CD4-positive, alpha-beta T cell (primary cell): Measurements from ENCODE around the gene RDH13. TPM values are rescaled to one million over a fixed set of nuclear protein-coding genes. Genes with fewer than 3 reads are reported as not detected.

Source experiments
- ATAC-seq: fragments of 200-7000 bp; cut with Tn5 transposase; one replicate; pipeline ENCODE4 v1.10.0; 2022; ENCODE audit warnings: mild to moderate bottlenecking; ENCODE audit not compliant: poor library complexity
- CTCF ChIA-PET: fragments of 350-600 bp; sonication (Branson Sonifier 250); formaldehyde crosslinking; loops from one replicate; lab custom pipeline; 2021; ENCODE audit warnings: antibody characterized with exemption, inconsistent platforms; lab: Charles Lee
- POLR2A ChIA-PET: fragments of 350-600 bp; sonication (Branson Sonifier 250); formaldehyde crosslinking; loops from one replicate; lab custom pipeline; 2021; ENCODE audit warnings: antibody characterized with exemption, inconsistent platforms; lab: Charles Lee
- DNase-seq, 14 experiments: peaks; one replicate each; pipeline ENCODE4 v3.0.0-alpha.2; 2013 to 2020; ENCODE audit warnings: mixed read lengths in 2 of 14
- H3K27ac ChIP-seq, 2 donors: one replicate each; pipeline versions ENCODE4 v1.5.1 to v1.7.0; 2013; ENCODE audit warnings: low read length in 2 of 2, low read depth in 1 of 2, mild to moderate bottlenecking in 1 of 2
- H3K27me3 ChIP-seq, 2 experiments: 1 replicate in 1 of 2; 2 replicates in 1 of 2; pipeline versions ENCODE4 v1.6.1 to v1.7.0; 2013; ENCODE audit warnings: low read length in 2 of 2, control low read depth in 1 of 2, mild to moderate bottlenecking in 1 of 2, moderate library complexity in 1 of 2; ENCODE audit not compliant: insufficient read depth in 2 of 2, control insufficient read depth in 1 of 2
- H3K36me3 ChIP-seq: one replicate; pipeline ENCODE4 v1.6.1; 2013; ENCODE audit warnings: low read length, control low read depth; ENCODE audit not compliant: insufficient read depth
- H3K4me1 ChIP-seq: one replicate; pipeline ENCODE4 v1.6.1; 2013; ENCODE audit warnings: low read length, control low read depth; ENCODE audit not compliant: insufficient read depth
- H3K4me3 ChIP-seq: one replicate; pipeline ENCODE4 v1.5.1; 2013; ENCODE audit warnings: mild to moderate bottlenecking, low read length, moderate library complexity
- H3K9me3 ChIP-seq, 2 experiments: 1 replicate in 1 of 2; 2 replicates in 1 of 2; pipeline versions ENCODE4 v1.6.1 to v1.7.0; 2013; ENCODE audit warnings: low read length in 2 of 2, mild to moderate bottlenecking in 2 of 2, control low read depth in 1 of 2, moderate library complexity in 1 of 2; ENCODE audit not compliant: control insufficient read depth in 1 of 2, insufficient read depth in 1 of 2
- H3K27ac Mint-ChIP-seq: one replicate; pipeline ENCODE4 v1.8.0; 2020; ENCODE audit warnings: mixed read lengths
- H3K27me3 Mint-ChIP-seq: one replicate; pipeline ENCODE4 v1.8.0; 2021; ENCODE audit warnings: mixed read lengths
- H3K36me3 Mint-ChIP-seq: one replicate; pipeline ENCODE4 v1.8.0; 2021; ENCODE audit warnings: low read depth, mixed read lengths
- H3K4me1 Mint-ChIP-seq: one replicate; pipeline ENCODE4 v1.8.0; 2021; ENCODE audit warnings: low read depth, mixed read lengths
- H3K4me3 Mint-ChIP-seq: one replicate; pipeline ENCODE4 v1.8.0; 2020; ENCODE audit warnings: mild to moderate bottlenecking, mixed read lengths
- H3K9me3 Mint-ChIP-seq: one replicate; pipeline ENCODE4 v1.8.0; 2020; ENCODE audit warnings: mixed read lengths
- CTCF ChIP-seq: fragments of 200-600 bp; IDR thresholded peaks from one replicate; pipeline ENCODE4 v1.8.0; 2022; ENCODE audit warnings: antibody characterized with exemption, mild to moderate bottlenecking
- intact Hi-C, 2 experiments: fragments of 100-400 bp; cut with DNase I in 1 of 2; cut with micrococcal nuclease in 1 of 2; formaldehyde crosslinking; loops; one replicate each; pipeline versions ENCODE4 v1.15.1 to v1.9.0; 2023 to 2025; cut with DNase I, micrococcal nuclease
- total RNA-seq, 174 experiments: library from RNA in 2 of 174; stranded (reverse) in 2 of 174; gene quantifications; one replicate each; pipeline ENCODE4 v1.2.3 and lab custom pipeline; 2021 to 2026

Gene RDH13
- total RNA-seq, 2 experiments from 2014 or later, result 7.4 to 8.8 TPM

- no peak overlapping the region for H3K27ac ChIP-seq
- peaks cover 46% of the 10 kb centered on the region for H3K36me3 Mint-ChIP-seq
- ATAC-seq, result no peak
Observed at GRCh38 chr19:55015126-55015525, 47.8 kb downstream of the RDH13 start.

GRCh38 chr19:55014714-55015113, 48.2 kb downstream of the RDH13 start:
- ATAC-seq (peak; percentile 70), DNase-seq (peak in 6 of 14 experiments; percentile 2 to 57 (median 10))
- H3K9me3 Mint-ChIP-seq, result no peaks in the 10 kb centered on the region
- peak overlapping the region; percentile 38 for H3K4me3 Mint-ChIP-seq
- H3K27me3 ChIP-seq, result no peaks in the 10 kb centered on the region
- H3K36me3 Mint-ChIP-seq, result peaks cover 44% of the 10 kb centered on the region
- H3K36me3 ChIP-seq, result no peaks in the 10 kb centered on the region
- H3K27me3 Mint-ChIP-seq, result no peaks in the 10 kb centered on the region
- H3K27ac ChIP-seq, result no peak overlapping the region
- CTCF ChIA-PET, result no interaction called here
- H3K9me3 ChIP-seq, result peaks cover 0 to 42% of the 10 kb centered on the region in 2 experiments
- POLR2A ChIA-PET, result no interaction called here
- intact Hi-C loops, result no loop called here
- TF ChIP-seq CTCF, result no peak
- peak overlapping the region; percentile 59 for H3K27ac Mint-ChIP-seq
- peaks cover 12% of the 10 kb centered on the region for H3K4me1 ChIP-seq
- peaks cover 11% of the 10 kb centered on the region for H3K4me1 Mint-ChIP-seq
- peak overlapping the region; percentile 3 for H3K4me3 ChIP-seq

More at GRCh38 chr19:55015126-55015525, 47.8 kb downstream of the RDH13 start:
- Mint-ChIP-seq H3K4me3 (peak overlapping the region; percentile 38), H3K27me3 (no peaks in the 10 kb centered on the region), H3K27ac (peak overlapping the region; percentile 59), H3K4me1 (peaks cover 11% of the 10 kb centered on the region), H3K9me3 (no peaks in the 10 kb centered on the region)
- Histone ChIP-seq H3K9me3 (peaks cover 0 to 40% of the 10 kb centered on the region in 2 experiments), H3K4me3 (no peak overlapping the region), H3K4me1 (peaks cover 12% of the 10 kb centered on the region), H3K36me3 (no peaks in the 10 kb centered on the region), H3K27me3 (no peaks in the 10 kb centered on the region)
- DNase-seq, result no peak
- ChIA-PET POLR2A (no interaction called here), CTCF (no interaction called here)
- no peak for TF ChIP-seq CTCF
- intact Hi-C loops, result no loop called here

GRCh38 chr19:55013596-55013995, 49.4 kb downstream of the RDH13 start:
- H3K27ac Mint-ChIP-seq, result no peak overlapping the region
- Histone ChIP-seq H3K4me3 (no peak overlapping the region), H3K27me3 (no peaks in the 10 kb centered on the region), H3K27ac (no peak overlapping the region), H3K4me1 (peaks cover 12% of the 10 kb centered on the region), H3K9me3 (peaks cover 0 to 40% of the 10 kb centered on the region in 2 experiments), H3K36me3 (no peaks in the 10 kb centered on the region)
- intact Hi-C loops, result no loop called here
- peaks cover 52% of the 10 kb centered on the region for H3K36me3 Mint-ChIP-seq
- peaks cover 20% of the 10 kb centered on the region for H3K4me1 Mint-ChIP-seq
- CTCF ChIA-PET, result no interaction called here
- no peak for TF ChIP-seq CTCF
- no peaks in the 10 kb centered on the region for H3K27me3 Mint-ChIP-seq
- DNase-seq (no peak), ATAC-seq (no peak)
- H3K9me3 Mint-ChIP-seq, result no peaks in the 10 kb centered on the region
- POLR2A ChIA-PET, result no interaction called here
- no peak overlapping the region for H3K4me3 Mint-ChIP-seq
